Measurements from ENCODE around the gene NSG1. TPM values are rescaled to one million over a fixed set of nuclear protein-coding genes. Genes with fewer than 3 reads are reported as not detected.

Gene NSG1
- total RNA-seq, 4 donors from 2014 or later: 0.42 to 5.1 (median 2.7) TPM

DNA sequence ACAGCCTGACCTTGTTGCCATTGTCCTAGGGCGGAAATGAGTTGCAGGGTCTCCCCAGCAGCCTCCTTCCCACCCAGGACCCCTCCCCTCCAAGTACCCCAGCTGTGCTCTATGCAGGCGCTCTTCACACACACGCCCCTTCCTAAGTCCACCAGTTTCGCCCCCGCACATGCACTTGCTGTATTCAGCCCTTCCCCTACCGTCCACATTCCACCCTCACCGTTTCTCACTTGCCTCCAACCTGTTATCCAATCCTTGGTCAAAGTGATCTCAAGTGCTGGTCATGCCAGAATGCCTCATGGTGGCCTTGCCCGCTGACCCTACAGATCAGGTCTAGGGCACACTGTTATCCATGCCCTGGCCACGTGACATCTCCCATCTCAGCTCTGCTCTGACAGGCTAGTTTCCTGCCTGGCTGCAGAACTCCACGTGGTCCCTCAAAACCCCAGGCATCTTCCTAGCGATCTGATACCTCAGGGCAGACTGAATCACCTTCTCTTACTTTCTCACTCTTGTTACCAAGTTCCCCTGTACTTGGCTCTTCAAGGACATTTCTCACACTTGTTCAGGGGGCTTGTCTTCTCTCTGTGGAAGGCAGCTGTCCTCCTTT is 39.7 kb downstream of the NSG1 start:
- Histone ChIP-seq H3K36me3 (peaks cover 27 to 66% (median 47%) of the 10 kb centered on the region in 4 donors), H3K4me1 (no peaks in the 10 kb centered on the region), H3K9me3 (no peaks in the 10 kb centered on the region), H3K27ac (replicated peaks in 1 of 4) (no peak overlapping the region), H3K27me3 (no peaks in the 10 kb centered on the region), H3K4me3 (no peak overlapping the region)
- intact Hi-C loops (cut with DNase I): no loop called here
- TF ChIP-seq EP300 (IDR thresholded peaks at IDR 0.05) (no peak), POLR2A (IDR thresholded peaks at IDR 0.05; ENCODE audit: low read depth) (no peak), POLR2AphosphoS5 (IDR thresholded peaks at IDR 0.05) (no peak)
- TF ChIP-seq, protein P1, sequence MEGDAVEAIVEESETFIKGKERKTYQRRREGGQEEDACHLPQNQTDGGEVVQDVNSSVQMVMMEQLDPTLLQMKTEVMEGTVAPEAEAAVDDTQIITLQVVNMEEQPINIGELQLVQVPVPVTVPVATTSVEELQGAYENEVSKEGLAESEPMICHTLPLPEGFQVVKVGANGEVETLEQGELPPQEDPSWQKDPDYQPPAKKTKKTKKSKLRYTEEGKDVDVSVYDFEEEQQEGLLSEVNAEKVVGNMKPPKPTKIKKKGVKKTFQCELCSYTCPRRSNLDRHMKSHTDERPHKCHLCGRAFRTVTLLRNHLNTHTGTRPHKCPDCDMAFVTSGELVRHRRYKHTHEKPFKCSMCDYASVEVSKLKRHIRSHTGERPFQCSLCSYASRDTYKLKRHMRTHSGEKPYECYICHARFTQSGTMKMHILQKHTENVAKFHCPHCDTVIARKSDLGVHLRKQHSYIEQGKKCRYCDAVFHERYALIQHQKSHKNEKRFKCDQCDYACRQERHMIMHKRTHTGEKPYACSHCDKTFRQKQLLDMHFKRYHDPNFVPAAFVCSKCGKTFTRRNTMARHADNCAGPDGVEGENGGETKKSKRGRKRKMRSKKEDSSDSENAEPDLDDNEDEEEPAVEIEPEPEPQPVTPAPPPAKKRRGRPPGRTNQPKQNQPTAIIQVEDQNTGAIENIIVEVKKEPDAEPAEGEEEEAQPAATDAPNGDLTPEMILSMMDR (IDR thresholded peaks at IDR 0.05): no peak
- WGBS: 89% methylated on average over 11 of the region's 11 CpGs
- no peak for DNase-seq (ENCODE audit: extremely low spot score)

- H3K4me3 ChIP-seq: no peak overlapping the region
- no peak for TF ChIP-seq POLR2AphosphoS5 (IDR thresholded peaks at IDR 0.05)
- H3K27me3 ChIP-seq: no peaks in the 10 kb centered on the region
- H3K4me1 ChIP-seq: no peaks in the 10 kb centered on the region
- 94% methylated on average over 10 of the region's 12 CpGs for WGBS
- H3K27ac ChIP-seq (replicated peaks in 1 of 4): no peak overlapping the region
- no peaks in the 10 kb centered on the region for H3K9me3 ChIP-seq
- H3K36me3 ChIP-seq: peaks cover 20 to 65% (median 43%) of the 10 kb centered on the region in 4 donors
- intact Hi-C loops (cut with DNase I): no loop called here
- DNase-seq (ENCODE audit: extremely low spot score): no peak
These were observed 40.4 kb downstream of the NSG1 start for GRCh38 chr4:4427121-4427870.

- intact Hi-C loops (cut with DNase I): no loop called here
- no peak overlapping the region for H3K4me3 ChIP-seq
- TF ChIP-seq, protein P1 (IDR thresholded peaks at IDR 0.05): no peak
- TF ChIP-seq POLR2A (IDR thresholded peaks at IDR 0.05; ENCODE audit: low read depth): no peak
- TF ChIP-seq POLR2AphosphoS5 (IDR thresholded peaks at IDR 0.05): no peak
- TF ChIP-seq EP300 (IDR thresholded peaks at IDR 0.05): no peak
- H3K9me3 ChIP-seq: no peaks in the 10 kb centered on the region
- DNase-seq (ENCODE audit: extremely low spot score): no peak
- H3K27me3 ChIP-seq: no peaks in the 10 kb centered on the region
- no peaks in the 10 kb centered on the region for H3K4me1 ChIP-seq
- H3K27ac ChIP-seq (replicated peaks in 1 of 4): no peak overlapping the region
- WGBS: 85% methylated on average over 4 of the region's 5 CpGs
- peaks cover 21 to 65% (median 44%) of the 10 kb centered on the region in 4 donors for H3K36me3 ChIP-seq
These were observed 41.0 kb downstream of the NSG1 start for GRCh38 chr4:4427886-4428285.

DNA sequence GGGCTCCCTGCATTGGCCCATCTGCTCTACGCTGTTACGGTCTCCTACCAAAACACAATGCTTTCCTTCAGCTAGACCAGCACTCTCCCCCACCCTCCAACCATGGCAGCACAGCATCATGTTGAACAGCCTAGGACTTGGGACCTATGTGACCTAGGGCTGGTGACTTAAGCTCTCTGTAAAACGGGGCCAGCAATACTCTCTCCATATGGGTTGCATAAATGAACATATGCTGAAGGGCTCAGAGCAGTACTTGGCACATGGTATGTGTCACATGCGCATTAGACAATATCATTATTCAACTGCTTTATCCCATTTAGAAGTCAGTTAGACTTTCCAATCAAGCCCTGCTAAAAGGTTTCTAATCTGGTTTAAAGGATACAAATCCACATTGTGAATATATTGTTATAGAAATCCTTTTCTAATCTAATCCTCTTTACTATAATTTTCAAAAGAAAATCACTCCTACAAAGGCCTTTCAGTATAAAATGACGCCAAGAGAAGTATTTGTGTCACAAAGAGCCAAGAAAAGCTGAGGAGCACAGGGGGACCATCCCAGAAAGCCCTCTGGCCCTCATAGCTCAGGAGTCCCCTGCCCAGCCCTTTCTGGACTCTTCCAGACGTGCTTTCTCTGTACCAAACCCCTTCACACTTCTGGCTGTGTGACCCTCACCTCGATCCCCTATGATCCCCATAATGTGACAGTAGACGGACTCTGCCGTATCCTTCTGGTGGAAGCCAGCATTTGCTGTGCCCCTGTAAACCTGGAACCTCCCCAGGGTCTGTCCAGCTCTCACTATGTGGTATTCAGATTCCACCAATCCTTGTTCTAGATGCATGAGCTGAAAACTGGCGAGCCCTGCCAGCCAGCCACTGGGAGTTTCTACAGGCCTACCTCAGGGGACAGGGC is 42.3 kb downstream of the NSG1 start:
- H3K36me3 ChIP-seq: peaks cover 9 to 65% (median 40%) of the 10 kb centered on the region in 4 donors
- WGBS: 88% methylated on average over 10 of the region's 10 CpGs
- no peaks in the 10 kb centered on the region for H3K9me3 ChIP-seq
- no peaks in the 10 kb centered on the region for H3K4me1 ChIP-seq
- DNase-seq (ENCODE audit: extremely low spot score): no peak
- H3K4me3 ChIP-seq: no peak overlapping the region
- no peaks in the 10 kb centered on the region for H3K27me3 ChIP-seq
- no peak overlapping the region for H3K27ac ChIP-seq (replicated peaks in 1 of 4)
- intact Hi-C loops (cut with DNase I): no loop called here
- TF ChIP-seq POLR2AphosphoS5 (IDR thresholded peaks at IDR 0.05) (no peak), EP300 (IDR thresholded peaks at IDR 0.05) (no peak), POLR2A (IDR thresholded peaks at IDR 0.05; ENCODE audit: low read depth) (no peak)
- TF ChIP-seq, protein P1 (IDR thresholded peaks at IDR 0.05): no peak
